H4 (cell line): ENCODE results near the gene USP24. TPM values are rescaled to one million over a fixed set of nuclear protein-coding genes. Genes with fewer than 3 reads are reported as not detected.
"Not testable (repeated sequence)": the region's sequence is repeated elsewhere in the genome, so short reads cannot be mapped to it uniquely, and the experiment has no call there.

Experiments
- DNase-seq: peaks from one replicate; pipeline ENCODE4 v3.0.0-alpha.2; 2015; ENCODE audit warnings: low spot score
- total RNA-seq: library from RNA; depleted of rRNA; stranded (reverse); fragments of >200 nt; shearing (Covaris generic); gene quantifications from 2 replicates; pipeline ENCODE4 v1.2.3, GENCODE V29; 2014; rRNA removed

Gene USP24
- total RNA-seq, 1 experiment from 2014 or later, result 20.4 TPM

- DNase-seq, result no peak
Measured at GRCh38 chr1:55039342-55040082, 175.7 kb downstream of the USP24 start, which contains the start of gene PCSK9. PCSK9 (plus strand) TSS chr1:55039548; CDS start chr1:55039838, 290 bp downstream.

- DNase-seq, result no peak
Measured at GRCh38 chr1:55038974-55039341, 176.2 kb downstream of the USP24 start.

GRCh38 chr1:55038552-55038838 lies 176.7 kb downstream of the USP24 start:
- no peak for DNase-seq

GRCh38 chr1:55037733-55038551 lies 177.2 kb downstream of the USP24 start:
- DNase-seq, result no peak

GRCh38 chr1:55035904-55036303 lies 179.3 kb downstream of the USP24 start:
- no peak for DNase-seq

GRCh38 chr1:55034476-55035133 lies 180.6 kb downstream of the USP24 start:
- no peak for DNase-seq

GRCh38 chr1:55033265-55033614 lies 181.9 kb downstream of the USP24 start:
- no peak for DNase-seq

GRCh38 chr1:55031098-55031497 lies 184.1 kb downstream of the USP24 start:
- DNase-seq, result not testable (repeated sequence)

- not testable (repeated sequence) for DNase-seq
Measured at GRCh38 chr1:55026682-55027081, 188.5 kb downstream of the USP24 start.

- not testable (repeated sequence) for DNase-seq
Measured at GRCh38 chr1:55024163-55024562, 191.0 kb downstream of the USP24 start.

- peak; percentile 95 for DNase-seq
Measured at GRCh38 chr1:55021942-55022546, 193.1 kb downstream of the USP24 start.

GRCh38 chr1:55018395-55018794 lies 196.8 kb downstream of the USP24 start:
- DNase-seq, result no peak

Other genes with a start within 250 kb of the USP24 start
- 0.17 TPM in 1 of 2 replicates, not detected in the other for gene TMEM61, start 234.7 kb downstream of the USP24 start, total RNA-seq
- gene BSND, start 216.4 kb downstream of the USP24 start, total RNA-seq, result not detected in 2 replicates
- 0.04 TPM in 1 of 2 replicates, not detected in the other for gene PCSK9, start 175.8 kb downstream of the USP24 start, total RNA-seq